HL-60/S4 treated with phorbol 12-myristate 13-acetate at 8.2 ng/mL for 4 days and 3 days (cell line): ENCODE results near the gene MARVELD3.

Source experiments
- in situ Hi-C: fragments of 300-500 bp; cut with MboI; formaldehyde crosslinking; loops from 2 replicates; pipeline ENCODE4 v1.15.0; 2022; ENCODE audit warnings: low sequenced_read_pairs

MARVELD3 gene

GRCh38 chr16:71622088-71622487 is 3.9 kb upstream of the MARVELD3 start:
- in situ Hi-C loops, result no loop called here

- in situ Hi-C loops, result no loop called here
Observed at GRCh38 chr16:71623597-71623996, 2.4 kb upstream of the MARVELD3 start.

- in situ Hi-C loops, result no loop called here
Observed at GRCh38 chr16:71625113-71625850, 702 bp upstream of the MARVELD3 start.

GRCh38 chr16:71626858-71627213 is 852 bp downstream of the MARVELD3 start:
- in situ Hi-C loops, result no loop called here

- in situ Hi-C loops, result no loop called here
Observed at GRCh38 chr16:71627731-71628181, 1.8 kb downstream of the MARVELD3 start.

GRCh38 chr16:71628810-71629209 is 2.8 kb downstream of the MARVELD3 start:
- in situ Hi-C loops, result no loop called here

- in situ Hi-C loops, result no loop called here
Observed at GRCh38 chr16:71629278-71630016, 3.5 kb downstream of the MARVELD3 start.

- in situ Hi-C loops, result no loop called here
Observed at GRCh38 chr16:71630808-71631207, 4.8 kb downstream of the MARVELD3 start.

GRCh38 chr16:71631776-71632175 is 5.8 kb downstream of the MARVELD3 start:
- in situ Hi-C loops, result no loop called here

GRCh38 chr16:71635632-71636031 is 9.6 kb downstream of the MARVELD3 start:
- in situ Hi-C loops, result no loop called here

GRCh38 chr16:71637398-71637797 is 11.4 kb downstream of the MARVELD3 start:
- in situ Hi-C loops, result no loop called here

GRCh38 chr16:71645450-71645849 is 19.5 kb downstream of the MARVELD3 start:
- in situ Hi-C loops, result no loop called here

GRCh38 chr16:71647391-71647790 is 21.4 kb downstream of the MARVELD3 start:
- in situ Hi-C loops, result no loop called here

- in situ Hi-C loops, result no loop called here
Observed at GRCh38 chr16:71648162-71648561, 22.2 kb downstream of the MARVELD3 start.

- in situ Hi-C loops, result no loop called here
Observed at GRCh38 chr16:71648921-71649320, 22.9 kb downstream of the MARVELD3 start.

GRCh38 chr16:71649704-71650103 is 23.7 kb downstream of the MARVELD3 start:
- in situ Hi-C loops, result no loop called here

GRCh38 chr16:71658771-71659170 is 32.8 kb downstream of the MARVELD3 start:
- in situ Hi-C loops, result no loop called here

GRCh38 chr16:71659471-71659870 is 33.5 kb downstream of the MARVELD3 start:
- in situ Hi-C loops, result no loop called here

- in situ Hi-C loops, result no loop called here
Observed at GRCh38 chr16:71666264-71666663, 40.3 kb downstream of the MARVELD3 start.

- in situ Hi-C loops, result no loop called here
Observed at GRCh38 chr16:71666928-71667707, 41.1 kb downstream of the MARVELD3 start.

GRCh38 chr16:71669926-71670536 is 44.0 kb downstream of the MARVELD3 start:
- in situ Hi-C loops, result no loop called here
